IMR-90 (cell line): ENCODE results near the gene CCDC92.

Experiments used
- CEBPB ChIP-seq: IDR thresholded peaks from 2 replicates; pipeline ENCODE4 v1.6.1; 2012; ENCODE audit warnings: low read depth, low read length, improper control_type of control experiment
- CHD1 ChIP-seq: IDR thresholded peaks from 2 replicates; pipeline ENCODE4 v1.6.1; 2012; ENCODE audit warnings: low read depth, low read length, improper control_type of control experiment
- CTCF ChIP-seq: conservative IDR thresholded peaks from 2 replicates; pipeline ENCODE4 v1.5.1; 2012; ENCODE audit warnings: mild to moderate bottlenecking, low read depth, low read length, improper control_type of control experiment
- FOS ChIP-seq: fragments of 150-350 bp; IDR thresholded peaks from 2 replicates; pipeline ENCODE4 v1.6.1; 2016; ENCODE audit warnings: low read depth, low read length
- MAFK ChIP-seq: IDR thresholded peaks from 2 replicates; pipeline ENCODE4 v1.6.1; 2012; ENCODE audit warnings: low read depth, low read length, improper control_type of control experiment
- MAZ ChIP-seq: IDR thresholded peaks from 2 replicates; pipeline ENCODE4 v1.6.1; 2012; ENCODE audit warnings: low read depth, mild to moderate bottlenecking, low read length, improper control_type of control experiment, moderate library complexity, borderline replicate concordance
- MXI1 ChIP-seq: IDR thresholded peaks from 2 replicates; pipeline ENCODE4 v1.6.1; 2012; ENCODE audit warnings: low read depth, mild to moderate bottlenecking, low read length, moderate library complexity, borderline replicate concordance
- NFE2L2 ChIP-seq: fragments of 150-350 bp; IDR thresholded peaks from 2 replicates; pipeline ENCODE4 v1.6.1; 2016; ENCODE audit warnings: low read depth, mild to moderate bottlenecking, low read length
- POLR2A ChIP-seq: IDR thresholded peaks from 2 replicates; pipeline ENCODE4 v1.6.1; 2012; ENCODE audit warnings: mild to moderate bottlenecking, low read depth, low read length
- RAD21 ChIP-seq: IDR thresholded peaks from 2 replicates; pipeline ENCODE4 v1.6.1; 2012; ENCODE audit warnings: low read length, improper control_type of control experiment
- RCOR1 ChIP-seq: IDR thresholded peaks from 2 replicates; pipeline ENCODE4 v1.6.1; 2012; ENCODE audit warnings: mild to moderate bottlenecking, low read length, improper control_type of control experiment; ENCODE audit not compliant: insufficient replicate concordance
- USF2 ChIP-seq: fragments of 150-350 bp; IDR thresholded peaks from 2 replicates; pipeline ENCODE4 v1.6.1; 2017; ENCODE audit warnings: mild to moderate bottlenecking, antibody characterized with exemption, low read length, low read depth

GRCh38 chr12:123983822-123984485 is 11.3 kb upstream of the CCDC92 start:
- no peak for TF ChIP-seq POLR2A
- peak; percentile 81 for TF ChIP-seq CTCF
- no peak for TF ChIP-seq MAFK
- TF ChIP-seq MXI1 = no peak
- no peak for TF ChIP-seq MAZ
- TF ChIP-seq RCOR1 = no peak
- no peak for TF ChIP-seq FOS
- no peak for TF ChIP-seq USF2
- peak; percentile 89 for TF ChIP-seq RAD21
- no peak for TF ChIP-seq CEBPB
- no peak for TF ChIP-seq CHD1
- no peak for TF ChIP-seq NFE2L2
